Activated CD4-positive, alpha-beta T cell treated with anti-CD3 and anti-CD28 coated beads, Interleukin-10, Interleukin-2, amounts not matched to agents 100 ng/mL and 50 ng/mL, durations not matched to agents 16 hours and 8 hours (primary cell): Measurements from ENCODE around the gene F10.
"Not testable (repeated sequence)": the region's sequence is repeated elsewhere in the genome, so short reads cannot be mapped to it uniquely, and the experiment has no call there.

Source experiments
- DNase-seq: peaks from one replicate; pipeline ENCODE4 v3.0.0-alpha.2; 2020

The F10 gene

DNA sequence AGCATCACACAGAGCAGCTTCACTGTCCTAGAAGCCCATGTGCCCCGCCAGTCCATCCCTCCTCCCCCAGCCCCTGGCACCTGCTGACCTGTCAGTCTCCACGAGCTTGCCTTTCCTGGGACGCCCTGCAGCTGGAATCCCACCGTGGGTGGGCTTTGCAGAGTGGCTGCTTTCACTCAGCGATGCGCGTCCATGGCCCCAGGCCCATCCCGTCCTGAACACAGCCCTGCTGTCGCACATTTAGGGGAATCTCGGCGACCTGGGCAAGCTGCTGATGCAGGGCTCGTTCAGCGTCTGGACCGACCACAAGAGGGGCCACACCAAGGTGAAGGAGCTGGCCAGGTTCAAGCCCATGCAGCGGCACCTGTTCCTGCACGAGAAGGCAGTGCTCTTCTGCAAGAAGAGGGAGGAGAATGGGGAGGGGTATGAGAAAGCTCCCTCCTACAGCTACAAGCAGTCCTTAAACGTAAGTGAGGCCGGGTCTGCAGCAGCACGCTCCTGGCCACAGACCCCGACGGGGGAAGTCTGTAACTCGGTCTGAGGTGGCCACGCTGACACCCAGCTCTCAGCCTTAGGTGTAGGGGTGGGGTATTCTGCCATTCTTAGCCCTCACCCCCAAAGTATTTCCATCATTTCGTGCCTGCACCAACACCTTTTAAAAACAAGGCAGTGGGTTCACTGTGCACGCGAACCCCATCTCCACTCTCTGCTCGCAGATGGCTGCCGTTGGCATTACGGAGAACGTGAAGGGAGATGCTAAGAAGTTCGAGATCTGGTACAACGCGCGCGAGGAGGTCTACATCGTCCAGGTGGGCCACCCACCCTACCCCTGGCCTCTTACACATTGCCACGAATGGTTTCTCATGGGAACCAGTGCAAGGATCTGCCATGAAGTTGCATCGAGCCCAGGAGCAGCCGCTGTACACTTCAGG is 35.3 kb upstream of the F10 start:
- DNase-seq: no peak

DNA sequence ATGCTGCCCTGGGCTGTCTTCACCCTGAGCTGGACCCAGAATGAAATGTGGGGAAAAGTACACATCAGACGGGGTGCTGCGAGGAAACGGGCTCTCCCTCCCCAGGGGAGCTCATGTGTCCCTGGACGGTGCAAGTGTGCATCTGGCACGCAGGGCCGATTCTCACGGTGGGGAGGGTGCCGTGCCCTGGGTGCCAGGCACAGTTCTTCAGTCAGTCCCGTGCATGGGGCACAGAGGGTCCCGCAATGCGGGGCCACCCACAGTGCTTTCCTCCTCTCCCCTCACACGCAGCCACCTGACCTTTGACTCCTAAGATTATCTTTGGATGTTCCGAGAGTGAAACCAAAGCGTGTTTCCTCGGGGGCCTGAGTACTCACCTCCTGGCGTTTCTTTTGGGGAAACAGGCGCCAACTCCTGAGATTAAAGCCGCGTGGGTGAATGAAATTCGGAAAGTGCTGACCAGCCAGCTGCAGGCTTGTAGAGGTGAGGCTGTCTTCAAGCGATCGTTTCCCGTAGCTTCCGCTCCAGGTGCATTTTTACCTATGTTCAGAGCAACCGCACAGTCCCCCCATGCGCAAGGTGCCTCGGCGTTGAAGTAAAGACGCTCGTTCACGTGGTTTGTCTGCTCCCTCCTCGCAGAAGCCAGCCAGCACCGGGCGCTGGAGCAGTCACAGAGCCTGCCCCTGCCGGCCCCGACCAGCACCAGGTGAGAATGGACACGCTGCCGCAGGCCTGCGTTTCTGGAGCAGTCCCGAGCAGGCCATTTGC is 34.5 kb upstream of the F10 start:
- no peak for DNase-seq

DNA sequence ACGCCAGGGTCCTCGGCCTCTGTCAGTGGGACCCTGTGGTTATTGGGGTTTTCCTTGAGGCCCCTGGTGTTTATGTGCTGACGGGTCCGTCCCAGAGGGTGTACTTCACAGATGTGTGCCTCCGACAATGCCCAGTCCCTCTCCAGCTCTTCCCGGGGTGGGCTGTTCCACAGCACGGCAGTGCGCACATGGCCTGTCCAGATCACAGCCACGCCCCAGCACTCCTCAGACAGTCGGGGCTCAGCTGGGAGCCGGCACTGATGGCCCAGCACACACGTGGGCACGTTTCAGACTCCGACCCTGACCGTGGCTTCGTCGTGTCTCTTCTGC is 33.9 kb upstream of the F10 start:
- no peak for DNase-seq

DNA sequence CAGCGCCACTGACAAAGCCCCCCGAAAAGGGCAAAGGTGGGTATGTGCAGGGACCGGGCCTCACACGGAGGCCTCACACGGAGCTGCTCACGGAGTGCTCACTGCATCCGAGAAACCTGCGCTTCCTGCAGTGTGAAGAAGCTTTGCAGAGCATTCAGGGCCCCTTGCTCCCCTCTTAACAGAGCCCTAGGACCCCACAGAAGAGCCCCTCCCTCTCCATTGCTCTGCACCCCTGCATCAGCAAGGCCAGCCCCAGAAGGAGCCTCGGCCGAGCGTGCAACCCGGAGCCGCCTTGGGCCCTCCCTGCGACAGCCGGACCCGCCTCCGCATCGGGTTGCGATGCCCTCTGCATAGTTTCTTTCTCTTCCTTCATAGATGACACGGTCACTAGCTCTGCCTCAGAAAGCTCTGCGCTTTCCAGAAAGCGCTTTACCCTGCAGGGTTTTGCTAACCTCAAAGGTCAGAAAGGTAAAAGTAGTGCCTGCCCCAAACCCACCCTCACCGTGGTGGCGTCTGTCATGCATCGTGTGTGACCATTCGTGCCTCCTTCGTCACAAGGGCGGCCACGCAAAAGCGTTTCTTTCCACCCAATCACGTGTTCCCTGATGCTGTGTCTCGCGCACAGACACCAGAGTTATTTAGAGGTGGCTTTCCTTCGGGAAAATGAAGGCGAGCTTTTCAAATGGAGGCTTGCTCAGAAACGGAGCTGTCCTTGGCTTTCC is 32.7 kb upstream of the F10 start:
- no peak for DNase-seq

DNA sequence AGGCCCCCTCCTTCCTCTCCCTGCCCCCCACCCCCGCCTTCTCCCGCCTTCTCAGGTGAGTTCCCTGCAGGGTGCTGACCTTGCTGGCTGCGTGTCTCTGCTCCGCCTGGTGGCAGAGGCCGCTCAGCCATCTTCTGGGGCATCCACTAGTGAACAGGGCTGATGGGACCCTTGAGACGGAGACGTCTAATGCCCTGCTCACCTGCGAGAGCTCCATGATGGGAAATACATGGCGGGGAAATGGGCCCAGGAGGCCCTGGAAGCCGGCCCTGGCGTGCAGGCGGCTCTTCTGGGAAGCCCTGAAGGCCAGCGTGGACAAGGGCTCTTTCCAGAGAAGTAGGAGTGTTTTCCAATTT is 32.2 kb upstream of the F10 start:
- no peak for DNase-seq

DNA sequence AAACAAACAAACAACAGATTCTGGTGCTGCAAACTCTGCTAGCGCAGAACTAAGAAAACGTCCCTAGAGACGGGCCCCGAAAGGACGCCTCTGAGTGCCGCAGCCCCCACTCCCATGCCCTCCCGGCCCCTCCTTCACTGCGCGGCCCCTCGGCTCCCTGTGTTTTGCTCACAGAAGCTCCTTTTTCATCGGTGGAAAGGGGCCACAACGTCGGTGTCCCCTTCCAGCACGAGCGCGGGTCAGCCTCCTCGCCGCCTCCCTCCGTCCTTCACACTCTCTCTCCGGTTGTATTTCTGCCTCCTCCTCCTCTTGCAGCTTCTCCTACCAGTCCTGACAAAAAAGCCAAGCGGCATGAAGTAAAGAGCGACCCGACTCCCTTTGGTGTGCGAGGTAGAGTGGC is 31.8 kb upstream of the F10 start:
- no peak for DNase-seq

DNA sequence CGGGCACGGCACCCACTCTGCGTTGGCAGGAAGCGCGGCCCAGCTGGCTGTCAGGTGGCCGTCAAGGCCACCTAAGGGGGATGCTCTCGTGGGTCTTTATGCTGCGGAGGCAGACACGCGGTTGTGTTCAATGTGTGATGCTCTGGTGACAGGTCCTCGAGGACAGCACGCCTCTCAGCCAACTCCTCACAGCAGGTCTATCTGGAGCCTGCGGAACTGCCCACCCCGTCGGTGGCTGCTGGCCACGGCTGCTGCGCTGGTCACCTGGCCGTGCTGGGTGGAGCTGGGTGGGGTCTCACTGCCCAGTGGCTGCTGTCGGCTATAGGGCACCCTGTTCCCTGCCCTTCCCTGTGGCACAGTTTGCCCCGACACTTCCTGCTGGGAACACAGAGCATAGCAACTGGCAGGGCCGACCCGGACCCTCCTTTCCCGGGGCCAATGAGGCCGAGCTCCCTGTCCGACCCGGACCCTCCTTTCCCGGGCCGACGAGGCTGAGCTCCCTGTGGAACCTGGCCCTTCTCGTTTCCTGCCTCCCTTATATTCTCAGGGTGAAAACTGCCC is 31.3 kb upstream of the F10 start:
- no peak for DNase-seq

DNA sequence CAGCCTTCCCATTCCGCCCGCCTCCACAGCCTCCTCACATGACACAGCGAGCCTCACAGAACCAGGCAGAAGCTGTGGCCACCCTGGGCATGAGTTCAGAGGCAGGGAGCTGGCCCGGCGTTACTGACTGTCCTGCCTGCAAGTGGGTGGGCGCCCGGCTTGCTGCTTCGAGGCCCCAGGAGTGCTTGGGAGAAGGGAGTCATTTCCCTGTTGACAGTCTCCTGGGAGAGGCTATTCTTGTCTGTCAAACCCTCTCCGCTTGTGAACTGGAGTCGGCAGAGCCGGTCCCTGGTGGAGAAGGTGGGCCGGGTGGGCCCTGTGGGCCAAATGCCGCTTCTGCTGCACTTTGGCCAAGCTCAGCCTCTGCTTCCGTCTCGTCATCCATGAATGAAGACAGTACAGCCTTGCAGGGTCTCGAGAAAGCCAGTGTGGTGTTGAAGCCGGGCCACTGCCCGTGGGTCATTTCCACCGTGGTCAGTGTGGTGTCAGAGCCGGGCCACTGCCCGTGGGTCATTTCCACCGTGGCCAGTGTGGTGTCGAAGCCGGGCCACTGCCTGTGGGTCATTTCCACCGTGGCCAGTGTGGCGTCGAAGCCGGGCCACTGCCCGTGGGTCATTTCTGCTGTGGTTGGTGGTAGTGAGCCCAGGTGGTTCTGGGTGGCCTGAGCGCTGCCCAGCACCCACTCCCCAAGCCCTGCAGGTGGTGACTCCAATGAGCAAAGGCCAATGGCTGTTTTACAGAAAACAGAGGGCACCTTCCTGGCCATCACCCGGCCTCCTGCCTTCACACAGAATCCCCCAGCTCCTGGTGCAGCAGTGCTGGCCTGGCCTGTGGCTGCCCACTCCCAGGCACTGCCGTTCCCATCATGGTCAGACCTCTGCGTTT is 30.5 kb upstream of the F10 start:
- no peak for DNase-seq

DNA sequence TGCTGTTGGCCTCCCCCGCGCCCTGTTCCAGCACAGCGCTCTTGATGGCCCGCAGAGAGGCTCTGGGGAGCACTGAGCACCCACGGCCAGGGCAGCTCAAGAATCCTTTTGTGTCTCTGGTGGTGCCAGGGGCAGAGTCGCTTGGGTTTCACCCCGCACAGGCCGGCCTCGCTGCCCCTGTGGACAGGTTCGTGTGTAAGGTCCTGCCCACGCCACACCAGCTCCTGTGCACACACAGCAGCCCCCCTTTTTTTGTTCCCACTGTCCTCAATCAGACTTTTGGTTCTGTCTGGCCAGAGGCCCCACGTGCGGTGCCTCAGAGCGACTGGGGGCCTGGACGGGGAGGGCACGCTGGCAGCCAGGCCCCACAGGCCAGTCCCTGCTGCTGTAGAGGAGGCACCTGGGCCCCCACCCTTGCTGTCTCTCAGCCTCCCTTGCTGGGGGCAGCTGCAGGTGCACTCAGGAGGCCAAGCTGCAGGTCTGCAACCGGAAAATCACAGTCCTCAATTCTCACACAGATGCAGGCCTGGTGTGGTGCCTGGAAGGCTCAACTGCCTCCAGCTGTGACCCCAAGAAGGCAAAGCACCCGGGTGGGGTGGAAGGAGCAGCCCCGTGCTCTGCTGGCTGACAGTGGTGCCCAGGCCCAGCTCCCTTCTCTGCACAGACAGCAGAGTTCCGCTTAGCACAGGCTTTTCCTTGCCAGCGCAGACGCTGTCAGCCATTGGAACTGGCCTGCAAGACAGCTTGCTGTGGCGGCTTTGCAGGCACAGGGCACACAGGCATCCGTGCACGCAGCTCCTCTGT is 29.6 kb upstream of the F10 start:
- DNase-seq: no peak

DNA sequence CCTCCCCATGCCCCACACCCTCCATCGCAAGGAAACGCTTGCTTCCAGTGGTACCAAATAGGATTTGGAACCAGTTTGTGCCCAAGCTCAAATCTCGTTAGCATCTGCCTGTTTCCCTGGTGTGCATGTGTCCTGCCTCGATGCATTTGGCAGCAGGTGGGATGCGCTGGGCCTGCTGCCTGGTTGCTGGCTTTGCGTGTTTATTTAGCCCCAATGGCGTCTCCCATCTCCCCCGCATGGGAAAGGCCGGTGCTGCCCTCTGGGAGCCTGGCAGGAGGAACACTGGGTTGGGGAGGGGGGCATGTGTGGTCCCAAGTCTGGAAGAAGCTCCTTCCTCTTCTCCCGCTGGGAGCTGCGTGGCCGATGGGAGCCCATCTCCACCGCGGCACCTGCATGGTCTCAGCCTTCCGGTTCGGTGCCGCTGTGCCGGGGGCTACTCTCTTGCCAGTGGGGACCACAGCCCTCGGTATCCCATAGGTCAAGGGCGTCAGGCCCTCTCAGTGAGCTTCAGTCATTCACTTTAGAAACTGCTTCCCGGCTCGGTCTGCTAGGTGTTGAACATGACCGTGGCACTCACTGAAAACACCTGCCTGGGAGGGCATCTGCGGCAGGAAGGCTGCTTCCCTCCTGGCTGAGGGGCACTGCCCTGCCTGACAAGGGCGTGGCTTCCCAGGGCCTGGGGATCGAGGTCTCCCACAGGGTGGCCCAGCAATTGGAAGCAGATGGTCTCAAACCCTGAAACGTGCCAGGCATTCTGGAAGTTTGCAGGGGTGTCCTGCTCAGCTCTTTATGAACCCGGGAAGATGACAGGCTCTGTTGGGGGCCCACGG is 28.8 kb upstream of the F10 start:
- DNase-seq: no peak

DNA sequence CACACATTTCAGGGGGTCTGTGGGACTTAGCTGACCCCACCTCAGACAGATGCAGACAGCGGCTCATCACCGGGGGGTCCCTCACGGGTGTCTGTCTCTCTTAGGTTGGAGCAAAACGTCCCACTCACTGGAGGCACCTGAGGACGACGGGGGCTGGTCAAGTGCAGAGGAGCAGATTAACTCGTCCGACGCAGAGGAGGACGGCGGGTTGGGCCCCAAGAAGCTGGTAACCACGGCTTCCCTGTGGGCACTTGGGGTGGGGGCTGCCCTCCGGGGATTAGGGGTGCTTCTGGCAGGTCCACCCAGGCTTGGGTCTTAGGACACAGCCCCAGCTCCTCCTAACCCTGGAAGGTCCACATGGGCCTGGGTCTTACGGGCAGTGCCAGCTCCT is 28.2 kb upstream of the F10 start:
- DNase-seq: no peak

DNA sequence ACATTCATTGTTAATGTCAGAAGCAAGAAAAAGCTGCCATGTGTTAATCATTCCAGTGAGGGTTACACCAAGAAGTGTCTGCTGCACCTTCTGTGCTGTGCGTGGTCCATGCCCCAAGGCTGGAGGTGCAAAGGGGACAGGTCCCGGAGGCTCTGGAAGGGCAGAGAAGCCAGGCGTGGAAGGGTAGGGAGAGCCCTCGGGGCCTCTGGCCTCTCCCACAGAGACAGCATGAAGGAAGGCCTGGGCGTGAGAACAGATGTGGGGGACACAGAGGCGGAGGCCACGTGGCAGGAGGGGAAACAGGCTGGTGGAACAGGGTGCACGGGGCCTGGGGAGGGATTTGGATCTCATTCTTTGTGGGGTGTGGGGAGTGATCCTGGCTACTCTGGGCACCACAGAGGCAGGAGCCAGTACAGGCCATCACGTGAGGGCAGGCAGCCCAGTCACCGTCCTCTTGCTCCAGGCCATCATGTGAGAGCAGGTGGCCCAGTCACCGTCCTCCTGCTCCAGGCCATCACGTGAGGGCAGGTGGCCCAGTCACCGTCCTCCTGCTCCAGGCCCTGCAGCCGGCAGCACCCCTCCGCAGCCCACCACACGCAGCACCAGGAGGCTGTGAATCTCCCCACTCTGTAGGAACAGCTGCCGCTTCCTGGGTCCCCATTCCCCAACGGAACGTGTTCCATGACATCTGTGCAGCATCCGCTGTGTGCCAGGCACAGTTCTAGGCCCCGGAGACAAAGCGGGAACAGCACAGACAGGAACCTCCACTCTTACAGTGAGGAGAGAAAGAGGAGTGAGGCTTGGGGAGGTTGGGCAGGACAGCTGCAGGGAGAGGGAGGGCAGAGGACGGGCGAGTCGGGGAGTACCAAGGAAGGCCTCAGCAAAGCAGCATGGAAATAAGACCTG is 27.2 kb upstream of the F10 start:
- DNase-seq: no peak

DNA sequence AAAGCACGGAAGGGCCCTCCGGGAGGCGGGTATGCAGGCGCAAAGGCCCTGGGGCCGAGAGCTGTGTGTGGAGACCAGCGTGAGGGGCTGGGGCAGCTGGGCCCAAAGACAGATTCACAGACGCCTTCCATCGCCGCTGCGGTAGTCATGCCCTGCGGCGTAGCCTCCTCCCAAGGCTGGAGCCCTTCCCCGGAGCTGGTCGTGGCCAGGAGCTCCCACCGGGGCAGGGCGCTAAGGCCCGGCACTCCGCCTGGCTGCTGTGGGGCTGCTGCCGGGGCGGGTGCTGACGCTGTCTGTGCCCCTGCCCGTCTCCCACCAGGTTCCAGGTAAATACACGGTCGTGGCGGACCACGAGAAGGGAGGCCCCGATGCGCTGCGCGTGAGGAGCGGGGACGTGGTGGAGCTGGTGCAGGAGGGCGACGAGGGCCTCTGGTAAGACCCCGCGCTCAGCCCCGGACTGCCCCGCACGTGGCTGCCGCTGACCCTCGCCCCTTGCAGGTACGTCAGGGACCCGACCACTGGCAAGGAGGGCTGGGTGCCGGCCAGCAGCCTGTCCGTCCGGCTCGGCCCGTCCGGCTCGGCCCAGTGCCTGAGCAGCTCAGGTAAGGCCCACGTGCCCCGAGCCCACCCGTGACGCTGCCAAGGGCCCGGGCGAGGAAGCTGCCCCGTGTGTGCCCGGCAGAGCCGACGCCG is 26.4 kb upstream of the F10 start:
- DNase-seq: no peak

DNA sequence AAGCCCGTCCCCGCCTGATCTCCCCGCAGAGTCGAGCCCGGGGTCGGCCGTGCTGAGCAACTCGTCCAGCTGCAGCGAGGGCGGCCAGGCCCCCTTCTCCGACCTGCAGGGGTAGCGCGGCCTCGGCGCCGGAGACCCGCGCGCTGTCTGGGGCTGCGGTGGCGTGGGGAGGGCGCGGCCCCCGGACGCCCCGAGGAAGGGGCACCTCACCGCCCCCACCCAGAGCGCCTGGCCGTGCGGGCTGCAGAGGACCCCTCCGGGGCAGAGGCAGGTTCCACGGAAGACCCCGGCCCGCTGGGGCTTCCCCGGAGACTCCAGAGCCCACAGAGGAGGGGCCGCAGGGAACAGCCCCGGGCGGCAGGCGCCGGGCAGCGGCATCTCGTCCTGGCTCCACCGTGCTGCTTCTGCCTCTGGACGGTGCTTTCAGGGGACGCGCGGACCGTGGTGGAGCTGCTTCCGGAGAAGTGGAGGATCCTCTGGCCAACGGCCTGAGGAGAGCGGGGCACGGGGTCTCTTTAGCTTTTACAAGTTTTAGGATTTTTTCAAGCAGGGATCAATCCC is 25.8 kb upstream of the F10 start:
- no peak for DNase-seq

DNA sequence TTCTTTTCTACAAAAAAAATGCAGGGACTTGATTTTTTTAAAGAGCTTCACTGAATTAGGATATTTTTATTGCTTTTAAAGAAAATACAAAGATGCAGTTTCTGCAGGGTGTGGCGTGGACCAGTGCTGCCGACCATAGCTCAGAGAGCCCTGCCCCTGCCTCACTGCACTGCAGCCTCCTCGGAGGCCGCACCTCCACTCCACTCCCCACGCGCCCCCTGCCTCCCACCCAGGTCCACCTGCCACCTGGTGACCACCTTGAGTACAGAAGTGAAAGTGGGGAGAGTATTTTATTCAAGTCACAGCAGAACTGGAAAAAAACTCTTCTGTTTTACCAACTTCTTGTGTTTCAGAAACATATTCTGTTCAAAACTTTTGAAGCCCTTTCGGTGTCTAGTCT is 24.9 kb upstream of the F10 start:
- no peak for DNase-seq

DNA sequence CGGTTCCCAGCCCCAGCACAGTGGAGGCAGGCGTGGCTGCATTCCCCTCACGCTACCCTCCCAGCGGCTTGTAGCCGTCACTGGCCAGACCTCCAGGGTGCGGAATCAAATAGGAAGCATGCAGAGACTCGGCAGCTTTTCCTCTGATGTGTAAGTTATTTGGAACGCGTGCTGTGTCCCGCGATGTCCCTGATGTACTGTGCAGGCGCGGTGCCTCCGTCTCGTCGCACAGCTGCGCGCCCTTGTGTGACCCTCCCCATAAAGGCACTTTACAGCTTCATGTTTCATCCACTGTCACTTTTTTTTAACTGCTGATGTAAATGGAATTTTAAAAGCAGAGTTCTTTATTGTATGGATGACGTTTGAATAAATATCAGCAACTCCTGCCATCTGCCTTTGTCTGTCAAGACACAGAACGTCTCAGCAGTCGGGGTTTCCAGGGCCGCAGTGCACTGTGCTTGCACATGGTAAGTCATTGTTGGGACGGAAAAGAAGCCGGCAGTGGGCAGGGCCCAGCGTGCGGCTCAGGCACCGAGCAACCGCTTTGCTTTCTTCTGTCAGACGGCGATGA is 24.4 kb upstream of the F10 start:
- DNase-seq: no peak

DNA sequence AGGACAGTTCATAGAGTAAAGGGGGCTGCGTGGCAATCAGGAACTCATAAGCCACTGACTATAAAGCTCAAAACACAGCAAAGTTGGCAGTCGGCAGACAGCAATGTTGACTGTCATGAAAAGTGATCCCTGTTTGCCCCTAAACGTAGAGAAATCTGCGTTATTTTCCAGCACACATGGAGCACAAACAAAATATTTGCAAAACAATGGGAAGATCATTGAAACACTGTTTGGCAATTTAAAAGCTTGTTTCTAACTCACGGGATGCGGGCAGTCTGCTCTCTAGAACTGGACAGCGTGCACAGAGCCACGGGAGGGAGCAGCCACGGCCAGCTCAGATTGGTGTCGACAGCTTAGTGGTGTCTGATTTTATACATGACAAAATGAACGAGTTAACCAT is 23.5 kb upstream of the F10 start:
- no peak for DNase-seq

DNA sequence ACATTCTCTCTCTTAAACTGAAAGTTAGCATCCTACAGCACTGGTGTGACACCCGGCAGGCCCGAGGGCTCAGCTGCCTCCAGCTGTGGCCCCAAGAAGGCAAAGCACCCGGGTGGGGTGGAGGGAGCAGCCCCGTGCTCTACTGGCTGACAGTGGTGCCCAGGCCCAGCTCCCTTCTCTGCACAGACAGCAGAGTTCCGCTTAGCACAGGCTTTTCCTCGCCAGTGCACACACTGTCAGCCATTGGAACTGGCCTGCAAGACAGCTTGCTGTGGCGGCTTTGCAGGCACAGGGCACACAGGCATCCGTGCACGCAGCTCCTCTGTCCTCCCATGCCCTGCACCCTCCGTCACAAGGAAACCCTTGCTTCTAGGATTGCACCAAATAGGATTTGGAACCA is 20.3 kb upstream of the F10 start:
- DNase-seq: not testable (repeated sequence)
